Measurements from ENCODE around the gene MYL12A. TPM values are rescaled to one million over a fixed set of nuclear protein-coding genes. Genes with fewer than 3 reads are reported as not detected.

Gene MYL12A
- total and polyA plus RNA-seq, 2 of the 8 experiments (the other 6 are each of a cell fraction or from before 2014, with no cell fraction given), result 188 to 247 TPM

DNA sequence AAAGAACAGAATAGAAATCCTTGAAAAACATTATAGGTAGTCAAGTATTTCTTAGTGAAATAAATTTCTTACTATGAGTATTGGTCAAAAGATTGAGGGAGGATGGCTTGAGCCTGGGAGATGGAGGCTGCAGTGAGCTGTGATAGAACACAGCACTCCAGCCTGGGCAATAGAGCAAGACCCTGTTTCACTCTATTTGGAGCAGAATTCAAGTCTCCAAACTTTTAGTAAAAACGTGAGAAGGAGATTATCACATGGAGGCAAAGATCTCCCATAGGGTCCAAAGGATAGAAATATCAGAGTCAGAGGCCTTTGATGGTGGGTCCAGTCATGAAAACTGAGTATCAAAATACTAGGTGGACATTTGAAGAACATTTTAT is 2.4 kb upstream of the MYL12A start:
- H3K23me2 ChIP-seq (ENCODE audit: low read depth, low read length), result peaks cover 7% of the 10 kb centered on the region; the same call in 1 of the 2 replicates
- peaks cover 10 to 15% of the 10 kb centered on the region in 2 experiments; a peak in 3 of 4 replicates for H3K9me3 ChIP-seq (ENCODE audit: insufficient read depth in 2 of 2, low read depth in 1 of 2, low read length in 1 of 2)
- no peak overlapping the region for H3K18ac ChIP-seq (ENCODE audit: extremely low read depth, low read length)
- peaks cover 0 to 7% of the 10 kb centered on the region in 2 experiments for H4K20me1 ChIP-seq (replicated peaks in 1 of 2; ENCODE audit: control insufficient read depth in 1 of 2, insufficient read depth in 2 of 2, low read length in 2 of 2)
- H3K4me3 ChIP-seq (ENCODE audit: extremely low read depth in 1 of 4, insufficient read depth in 2 of 4, low read depth in 3 of 4, low read length in 4 of 4), result peak overlapping the region in 1 of 4 experiments; percentile 91; a peak in 2 of 8 replicates
- H3K79me2 ChIP-seq (ENCODE audit: control insufficient read depth in 1 of 2, insufficient read depth in 2 of 2, low read length in 2 of 2), result peaks cover 8 to 25% of the 10 kb centered on the region in 2 experiments; a peak in 3 of 4 replicates
- H3K4me1 ChIP-seq (replicated peaks in 1 of 4; ENCODE audit: control insufficient read depth in 3 of 4, insufficient read depth in 4 of 4, low read length in 3 of 4), result peaks cover 0 to 9% (median 1%) of the 10 kb centered on the region in 4 experiments; a peak in 2 of 7 replicates
- 80% methylated on average over 1 of the region's 1 CpG; no CpG with 5 or more reads in 1 of the 2 experiments for WGBS, 2 experiments (ENCODE audit: extremely low coverage in 1 of 2, insufficient coverage in 1 of 2, insufficient read length in 1 of 2, insufficient replicate concordance in 2 of 2, low coverage in 1 of 2, low lambda C conversion rate in 2 of 2, missing lambda C conversion rate in 1 of 2)
- no peak overlapping the region for H4K8ac ChIP-seq (ENCODE audit: extremely low read depth, insufficient read depth, low read length)
- no peak overlapping the region for H2AFZ ChIP-seq (ENCODE audit: low read length)
- peak overlapping the region; percentile 65 to 83; a peak in 3 of 4 replicates for H3K4me2 ChIP-seq (ENCODE audit: insufficient read depth in 1 of 2, low read depth in 2 of 2, low read length in 2 of 2)
- no peak overlapping the region for H3K27ac ChIP-seq (ENCODE audit: low read depth, low read length)
- DNase-seq (ENCODE audit: low read depth in 1 of 2, low spot score in 2 of 2), result no peak
- H3K79me1 ChIP-seq (ENCODE audit: low read depth, low read length), result no peaks in the 10 kb centered on the region
- no peak overlapping the region for H3K56ac ChIP-seq (replicated peaks; ENCODE audit: insufficient read length, low read depth, low read length)
- no peak overlapping the region for H2BK120ac ChIP-seq (replicated peaks; ENCODE audit: low read depth, low read length)
- no peak overlapping the region for H2BK15ac ChIP-seq (ENCODE audit: low read length)
- peaks cover 0 to 3% (median 1%) of the 10 kb centered on the region in 4 experiments; a peak in 4 of 8 replicates for H3K36me3 ChIP-seq (ENCODE audit: control insufficient read depth in 2 of 4, insufficient read depth in 4 of 4, low read length in 3 of 4)
- POLR2A ChIA-PET (ENCODE audit: partially characterized antibody), result interaction anchor here (0.6 to 1.5 kb wide), 3 partner anchors 170 to 417 kb away, joined by 3 to 4 read pairs (median 4); no protein-coding TSS in a partner anchor
- no peak overlapping the region for H2BK5ac ChIP-seq (ENCODE audit: low read depth, low read length)
- H3K27me3 ChIP-seq (replicated peaks in 1 of 4; ENCODE audit: control insufficient read depth in 3 of 4, extremely low read depth in 1 of 4, insufficient read depth in 3 of 4, low read length in 3 of 4), result no peaks in the 10 kb centered on the region
- no peak overlapping the region for H2AK5ac ChIP-seq (ENCODE audit: low read depth, low read length)
- H4K91ac ChIP-seq (replicated peaks; ENCODE audit: insufficient read length, low read length), result no peak overlapping the region
- no peak for FAIRE-seq
- H3K14ac ChIP-seq (ENCODE audit: insufficient read length), result no peak overlapping the region
- H2BK20ac ChIP-seq (ENCODE audit: low read length), result no peak overlapping the region
- no peak overlapping the region for H3K4ac ChIP-seq (replicated peaks; ENCODE audit: insufficient read length, low read depth, low read length)
- TF ChIP-seq TEAD4 (IDR thresholded peaks at IDR 0.05; ENCODE audit: low read depth, low read length) (no peak), KDM5A (IDR thresholded peaks at IDR 0.05; ENCODE audit: low read length) (no peak), CHD2 (IDR thresholded peaks at IDR 0.05; ENCODE audit: low read length) (no peak), POLR2AphosphoS5 (IDR thresholded peaks at IDR 0.05; ENCODE audit: low read depth, low read length) (no peak), CBX8 (IDR thresholded peaks at IDR 0.05; ENCODE audit: borderline replicate concordance, low read depth, low read length) (no peak), CTBP2 (IDR thresholded peaks at IDR 0.05; ENCODE audit: borderline replicate concordance, insufficient read depth, insufficient read length, low read length) (no peak), KDM1A (IDR thresholded peaks at IDR 0.05; ENCODE audit: borderline replicate concordance, low read length) (no peak)
- TF ChIP-seq, protein P1, sequence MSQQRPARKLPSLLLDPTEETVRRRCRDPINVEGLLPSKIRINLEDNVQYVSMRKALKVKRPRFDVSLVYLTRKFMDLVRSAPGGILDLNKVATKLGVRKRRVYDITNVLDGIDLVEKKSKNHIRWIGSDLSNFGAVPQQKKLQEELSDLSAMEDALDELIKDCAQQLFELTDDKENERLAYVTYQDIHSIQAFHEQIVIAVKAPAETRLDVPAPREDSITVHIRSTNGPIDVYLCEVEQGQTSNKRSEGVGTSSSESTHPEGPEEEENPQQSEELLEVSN (IDR thresholded peaks at IDR 0.05), result no peak
- H4K5ac ChIP-seq (ENCODE audit: insufficient read length, low read depth, low read length), result no peak overlapping the region
- no peak overlapping the region for H3K23ac ChIP-seq (ENCODE audit: insufficient read length)
- H3K9ac ChIP-seq (replicated peaks in 1 of 4; ENCODE audit: extremely low read depth in 1 of 4, low read depth in 3 of 4, low read length in 3 of 4), result no peak overlapping the region
- CTCF ChIA-PET (ENCODE audit: partially characterized antibody), result interaction anchor here (0.7 to 3.0 kb wide), 13 partner anchors 10 to 421 kb away, joined by 3 to 22 read pairs (median 4); no protein-coding TSS in a partner anchor
- no peak overlapping the region for H2BK12ac ChIP-seq (ENCODE audit: low read depth, low read length)
